ENCODE measurements around the gene SLC16A4. TPM values are rescaled to one million over a fixed set of nuclear protein-coding genes. Genes with fewer than 3 reads are reported as not detected.
A peak's percentile ranks its signal among the peaks of the same experiment; 100 is the strongest.

SLC16A4 gene
- total RNA-seq, 1 donor from 2014 or later = 14.8 TPM

- H3K4me1 ChIP-seq (ENCODE audit: insufficient read depth, low read length) = peaks cover 3% of the 10 kb centered on the region
- TF ChIP-seq EZH2 (IDR thresholded peaks at IDR 0.05; ENCODE audit: insufficient read depth, low read length) (no peak), CTCF (IDR thresholded peaks at IDR 0.05; ENCODE audit: insufficient read depth, low read depth, low read length) (no peak)
- no peak overlapping the region for H3K4me2 ChIP-seq (ENCODE audit: low read length)
- H3K9ac ChIP-seq (ENCODE audit: low read length) = no peak overlapping the region
- Mint-ChIP-seq H3K4me1 (ENCODE audit: low read depth, unreplicated experiment) (peaks cover 8% of the 10 kb centered on the region), H3K36me3 (ENCODE audit: low read depth, unreplicated experiment) (peaks cover 2% of the 10 kb centered on the region), H3K9me3 (ENCODE audit: unreplicated experiment) (no peaks in the 10 kb centered on the region), H3K27me3 (ENCODE audit: low read depth, unreplicated experiment) (peaks cover 8% of the 10 kb centered on the region), H3K27ac (ENCODE audit: unreplicated experiment) (no peak overlapping the region), H3K4me3 (ENCODE audit: unreplicated experiment) (no peak overlapping the region)
- H3K36me3 ChIP-seq (ENCODE audit: insufficient read depth, low read length) = no peaks in the 10 kb centered on the region
- peaks cover 2% of the 10 kb centered on the region for H3K27me3 ChIP-seq (ENCODE audit: insufficient read depth, low read length)
- no peak overlapping the region for H3K27ac ChIP-seq (ENCODE audit: low read depth, low read length)
- H4K20me1 ChIP-seq (ENCODE audit: insufficient read depth, low read length) = no peaks in the 10 kb centered on the region
- H2AFZ ChIP-seq (ENCODE audit: low read depth, low read length) = no peak overlapping the region
- FAIRE-seq = no peak
- no peak for DNase-seq (ENCODE audit: low read depth)
- peaks cover 18% of the 10 kb centered on the region for H3K79me2 ChIP-seq (ENCODE audit: insufficient read depth, low read length)
- H3K9me3 ChIP-seq (ENCODE audit: insufficient read depth, low read depth, low read length) = no peaks in the 10 kb centered on the region
- no peak overlapping the region for H3K4me3 ChIP-seq (ENCODE audit: insufficient read depth, low read depth, low read length)
These were observed 20.4 kb upstream of the SLC16A4 start for GRCh38 chr1:110411173-110411735.

- Histone ChIP-seq H2AFZ (ENCODE audit: low read depth, low read length) (no peak overlapping the region), H3K4me2 (ENCODE audit: low read length) (no peak overlapping the region), H3K4me3 (ENCODE audit: insufficient read depth, low read depth, low read length) (no peak overlapping the region), H3K9ac (ENCODE audit: low read length) (no peak overlapping the region), H4K20me1 (ENCODE audit: insufficient read depth, low read length) (no peaks in the 10 kb centered on the region), H3K79me2 (ENCODE audit: insufficient read depth, low read length) (peaks cover 27% of the 10 kb centered on the region), H3K36me3 (ENCODE audit: insufficient read depth, low read length) (peaks cover 2% of the 10 kb centered on the region), H3K27ac (ENCODE audit: low read depth, low read length) (no peak overlapping the region), H3K27me3 (ENCODE audit: insufficient read depth, low read length) (no peaks in the 10 kb centered on the region), H3K9me3 (ENCODE audit: insufficient read depth, low read depth, low read length) (no peaks in the 10 kb centered on the region), H3K4me1 (ENCODE audit: insufficient read depth, low read length) (peaks cover 3% of the 10 kb centered on the region)
- FAIRE-seq (no peak), DNase-seq (ENCODE audit: low read depth) (no peak)
- no peak for TF ChIP-seq EZH2 (IDR thresholded peaks at IDR 0.05; ENCODE audit: insufficient read depth, low read length)
- no peak for TF ChIP-seq CTCF (IDR thresholded peaks at IDR 0.05; ENCODE audit: insufficient read depth, low read depth, low read length)
- H3K36me3 Mint-ChIP-seq (ENCODE audit: low read depth, unreplicated experiment) = peaks cover 2% of the 10 kb centered on the region
- peaks cover 11% of the 10 kb centered on the region for H3K4me1 Mint-ChIP-seq (ENCODE audit: low read depth, unreplicated experiment)
- H3K27me3 Mint-ChIP-seq (ENCODE audit: low read depth, unreplicated experiment) = peaks cover 2% of the 10 kb centered on the region
- no peak overlapping the region for H3K27ac Mint-ChIP-seq (ENCODE audit: unreplicated experiment)
- H3K9me3 Mint-ChIP-seq (ENCODE audit: unreplicated experiment) = no peaks in the 10 kb centered on the region
- peak overlapping the region; percentile 6 for H3K4me3 Mint-ChIP-seq (ENCODE audit: unreplicated experiment)
These were observed 18.5 kb upstream of the SLC16A4 start for GRCh38 chr1:110409316-110409715.

GRCh38 chr1:110408488-110408887 is 17.7 kb upstream of the SLC16A4 start:
- Histone ChIP-seq H3K79me2 (ENCODE audit: insufficient read depth, low read length) (peaks cover 27% of the 10 kb centered on the region), H2AFZ (ENCODE audit: low read depth, low read length) (no peak overlapping the region), H3K4me1 (ENCODE audit: insufficient read depth, low read length) (peaks cover 3% of the 10 kb centered on the region), H4K20me1 (ENCODE audit: insufficient read depth, low read length) (no peaks in the 10 kb centered on the region), H3K9me3 (ENCODE audit: insufficient read depth, low read depth, low read length) (no peaks in the 10 kb centered on the region), H3K4me2 (ENCODE audit: low read length) (peak overlapping the region; percentile 90), H3K4me3 (ENCODE audit: insufficient read depth, low read depth, low read length) (peak overlapping the region; percentile 94), H3K36me3 (ENCODE audit: insufficient read depth, low read length) (peaks cover 8% of the 10 kb centered on the region), H3K9ac (ENCODE audit: low read length) (no peak overlapping the region), H3K27me3 (ENCODE audit: insufficient read depth, low read length) (no peaks in the 10 kb centered on the region), H3K27ac (ENCODE audit: low read depth, low read length) (no peak overlapping the region)
- peaks cover 11% of the 10 kb centered on the region for H3K4me1 Mint-ChIP-seq (ENCODE audit: low read depth, unreplicated experiment)
- peak overlapping the region; percentile 69 for H3K27ac Mint-ChIP-seq (ENCODE audit: unreplicated experiment)
- H3K27me3 Mint-ChIP-seq (ENCODE audit: low read depth, unreplicated experiment) = no peaks in the 10 kb centered on the region
- peak overlapping the region; percentile 100 for H3K4me3 Mint-ChIP-seq (ENCODE audit: unreplicated experiment)
- H3K36me3 Mint-ChIP-seq (ENCODE audit: low read depth, unreplicated experiment) = peaks cover 2% of the 10 kb centered on the region
- FAIRE-seq (no peak), DNase-seq (ENCODE audit: low read depth) (no peak)
- TF ChIP-seq EZH2 (IDR thresholded peaks at IDR 0.05; ENCODE audit: insufficient read depth, low read length) = no peak
- TF ChIP-seq CTCF (IDR thresholded peaks at IDR 0.05; ENCODE audit: insufficient read depth, low read depth, low read length) = no peak
- H3K9me3 Mint-ChIP-seq (ENCODE audit: unreplicated experiment) = no peaks in the 10 kb centered on the region
